HG03103 (cell line): ENCODE data around the gene MBNL2.

Experiments
- ATAC-seq: cut with Tn5 transposase; IDR thresholded peaks from one replicate; pipeline ENCODE4 v1.9.1; 2021; ENCODE audit warnings: low read depth; ENCODE audit not compliant: unreplicated experiment

The MBNL2 gene

GRCh38 chr13:97221989-97222700 lies at the start of gene MBNL2:
TSS of gene MBNL2 (plus strand) at chr13:97222333. CDS start at chr13:97276236, 53,903 bp downstream.
- peak; percentile 95 for ATAC-seq

GRCh38 chr13:97174638-97175037 lies 47.5 kb upstream of the MBNL2 start:
- ATAC-seq = no peak

GRCh38 chr13:97175041-97175440 lies 47.1 kb upstream of the MBNL2 start:
- no peak for ATAC-seq

GRCh38 chr13:97179501-97179900 lies 42.6 kb upstream of the MBNL2 start:
- no peak for ATAC-seq

GRCh38 chr13:97182111-97182890 lies 39.8 kb upstream of the MBNL2 start:
- no peak for ATAC-seq

GRCh38 chr13:97185291-97185690 lies 36.8 kb upstream of the MBNL2 start:
- ATAC-seq = no peak

GRCh38 chr13:97185751-97186150 lies 36.4 kb upstream of the MBNL2 start:
- ATAC-seq = no peak

GRCh38 chr13:97188207-97188606 lies 33.9 kb upstream of the MBNL2 start:
- ATAC-seq = no peak

- no peak for ATAC-seq
Observed at GRCh38 chr13:97189928-97190327, 32.2 kb upstream of the MBNL2 start.

GRCh38 chr13:97191142-97191541 lies 31.0 kb upstream of the MBNL2 start:
- ATAC-seq = no peak

GRCh38 chr13:97191615-97192014 lies 30.5 kb upstream of the MBNL2 start:
- no peak for ATAC-seq

- no peak for ATAC-seq
Observed at GRCh38 chr13:97192166-97192565, 30.0 kb upstream of the MBNL2 start.

GRCh38 chr13:97193577-97193976 lies 28.6 kb upstream of the MBNL2 start:
- no peak for ATAC-seq

- ATAC-seq = no peak
Observed at GRCh38 chr13:97194479-97194878, 27.7 kb upstream of the MBNL2 start.

- ATAC-seq = no peak
Observed at GRCh38 chr13:97196340-97196739, 25.8 kb upstream of the MBNL2 start.

GRCh38 chr13:97198753-97199152 lies 23.4 kb upstream of the MBNL2 start:
- ATAC-seq = no peak

- no peak for ATAC-seq
Observed at GRCh38 chr13:97199451-97199850, 22.7 kb upstream of the MBNL2 start.

GRCh38 chr13:97200081-97200942 lies 21.8 kb upstream of the MBNL2 start:
- no peak for ATAC-seq

- no peak for ATAC-seq
Observed at GRCh38 chr13:97202761-97203160, 19.4 kb upstream of the MBNL2 start.

- ATAC-seq = no peak
Observed at GRCh38 chr13:97205465-97205864, 16.7 kb upstream of the MBNL2 start.

- ATAC-seq = no peak
Observed at GRCh38 chr13:97205982-97206381, 16.2 kb upstream of the MBNL2 start.
